HCT116 (cell line): ENCODE measurements around the gene KCND2. TPM values are rescaled to one million over a fixed set of nuclear protein-coding genes. Genes with fewer than 3 reads are reported as not detected.

Experiments
- ATAC-seq: fragments of 200-7000 bp; cut with Tn5 transposase; 2 replicates; pipeline ENCODE4 v1.9.1; 2020; ENCODE audit warnings: mild to moderate bottlenecking, moderate library complexity
- BruUV-seq: library from RNA; stranded (reverse); fragments of 400-500 nt; replicated peaks from 2 replicates; lab custom pipeline; 2021; lab: Mats Ljungman, UMichigan
- CTCF ChIA-PET: fragments of 300-600 bp; sonication (Branson Sonifier 250); formaldehyde crosslinking; loops from one replicate; lab custom pipeline; 2021; ENCODE audit warnings: antibody characterized with exemption; lab: Charles Lee
- POLR2A ChIA-PET: fragments of 300-600, 350-600 bp; sonication (Branson Sonifier 250); formaldehyde crosslinking; loops from one replicate; lab custom pipeline; 2021; ENCODE audit warnings: antibody characterized with exemption; lab: Charles Lee
- RAD21 ChIA-PET, 2 experiments: fragments of 300-600 bp; sonication (Branson Sonifier 250); formaldehyde crosslinking; loops; one replicate each; lab custom pipeline; 2023; ENCODE audit warnings: low total read pairs in 2 of 2; ENCODE audit not compliant: uncharacterized antibody in 2 of 2, unreplicated experiment in 2 of 2, low non-redundant PET in 1 of 2; lab: Charles Lee
- DNase-seq: peaks from one replicate; pipeline ENCODE4 v3.0.0-alpha.2; 2010; ENCODE audit warnings: low read depth, low spot score
- H2AFZ ChIP-seq: fragments of 200-600 bp; shearing (Covaris generic), sonication (generic); 2 replicates; pipeline ENCODE4 v1.6.1; 2017; ENCODE audit warnings: low read depth, mixed run types, mixed read lengths, antibody characterized with exemption, low read length; ENCODE audit not compliant: poor library complexity, severe bottlenecking
- H3K27ac ChIP-seq: 2 replicates; pipeline ENCODE4 v1.5.1; 2012; ENCODE audit warnings: low read depth, low read length
- H3K27me3 ChIP-seq: fragments of 200-600 bp; sonication (generic); 2 replicates; pipeline ENCODE4 v1.6.1; 2016; ENCODE audit warnings: mixed run types, low read length, mixed read lengths; ENCODE audit not compliant: insufficient read depth
- H3K36me3 ChIP-seq, 2 experiments: fragments of 200-500 bp in 1 of 2; fragments of 200-600 bp in 1 of 2; sonication (Bioruptor generic) in 1 of 2; sonication (generic) in 1 of 2; 2 replicates each; pipeline versions ENCODE4 v1.5.1 to v1.6.1; 2014 to 2016; ENCODE audit warnings: low read length in 2 of 2, inconsistent platforms in 1 of 2, mixed read lengths in 1 of 2, mixed run types in 1 of 2; ENCODE audit not compliant: insufficient read depth in 2 of 2, control insufficient read depth in 1 of 2
- H3K4me1 ChIP-seq, 2 experiments: fragments of 200-600 bp in 1 of 2; sonication (generic) in 1 of 2; 2 replicates each; pipeline versions ENCODE4 v1.5.1 to v1.6.1; 2012 to 2017; ENCODE audit warnings: low read length in 2 of 2, inconsistent platforms in 1 of 2, mild to moderate bottlenecking in 1 of 2, mixed read lengths in 1 of 2, mixed run types in 1 of 2, moderate library complexity in 1 of 2; ENCODE audit not compliant: insufficient read depth in 2 of 2, control insufficient read depth in 1 of 2
- H3K4me2 ChIP-seq: fragments of 200-600 bp; sonication (generic); 2 replicates; pipeline ENCODE4 v1.6.1; 2017; ENCODE audit warnings: mixed run types, low read length, mixed read lengths
- H3K4me3 ChIP-seq, 2 experiments: fragments of 200-600 bp in 1 of 2; sonication (generic) in 1 of 2; replicated peaks in 1 of 2; 2 replicates each; pipeline ENCODE4 v1.5.1; 2011 to 2016; ENCODE audit warnings: low read length in 2 of 2, control low read depth in 1 of 2, low read depth in 1 of 2, mild to moderate bottlenecking in 1 of 2, mixed read lengths in 1 of 2, mixed run types in 1 of 2
- H3K79me2 ChIP-seq: fragments of 200-600 bp; sonication (generic); 2 replicates; pipeline ENCODE4 v1.6.1; 2017; ENCODE audit warnings: mild to moderate bottlenecking, mixed run types, low read length, moderate library complexity, mixed read lengths; ENCODE audit not compliant: insufficient read depth
- H3K9ac ChIP-seq: fragments of 200-600 bp; sonication (generic); 2 replicates; pipeline ENCODE4 v1.6.1; 2016; ENCODE audit warnings: low read length, mixed read lengths
- H3K9me2 ChIP-seq: fragments of 200-600 bp; sonication (generic), shearing (Covaris generic); 2 replicates; pipeline ENCODE4 v1.6.1; 2017; ENCODE audit warnings: mixed run types, mild to moderate bottlenecking, moderate library complexity; ENCODE audit not compliant: insufficient read depth
- H3K9me3 ChIP-seq, 2 experiments: fragments of 200-500 bp in 1 of 2; fragments of 200-600 bp in 1 of 2; sonication (Bioruptor generic) in 1 of 2; sonication (generic) in 1 of 2; 2 replicates each; pipeline ENCODE4 v1.6.1; 2014 to 2017; ENCODE audit warnings: low read length in 2 of 2, mixed read lengths in 2 of 2, inconsistent platforms in 1 of 2, low read depth in 1 of 2, mild to moderate bottlenecking in 1 of 2, mixed run types in 1 of 2, moderate library complexity in 1 of 2; ENCODE audit not compliant: control insufficient read depth in 1 of 2, insufficient read depth in 1 of 2
- H4K20me1 ChIP-seq: fragments of 200-600 bp; sonication (generic), shearing (Covaris generic); 2 replicates; pipeline ENCODE4 v1.6.1; 2017; ENCODE audit warnings: mixed run types, mild to moderate bottlenecking, moderate library complexity; ENCODE audit not compliant: insufficient read depth
- ATF3 ChIP-seq: IDR thresholded peaks from 2 replicates; pipeline ENCODE4 v1.6.1; 2012
- CBX3 ChIP-seq: IDR thresholded peaks from 2 replicates; pipeline ENCODE4 v1.6.1; 2012; ENCODE audit warnings: low read depth
- CTCF ChIP-seq, 3 experiments: fragments of 200-600 bp in 1 of 3; sonication (generic) in 1 of 3; IDR thresholded peaks in 2 of 3; conservative IDR thresholded peaks in 1 of 3; 2 replicates each; pipeline ENCODE4 v1.5.1; 2012 to 2017; ENCODE audit warnings: low read depth in 2 of 3, low read length in 2 of 3, antibody characterized with exemption in 1 of 3, borderline replicate concordance in 1 of 3, control low read depth in 1 of 3, mild to moderate bottlenecking in 1 of 3, mixed read lengths in 1 of 3, mixed run types in 1 of 3, moderate library complexity in 1 of 3; ENCODE audit not compliant: insufficient read depth in 1 of 3
- EGR1 ChIP-seq: IDR thresholded peaks from 2 replicates; pipeline ENCODE4 v1.6.1; 2012; ENCODE audit warnings: low read depth
- ELF1 ChIP-seq: IDR thresholded peaks from 2 replicates; pipeline ENCODE4 v1.6.1; 2012; ENCODE audit warnings: low read depth, borderline replicate concordance
- EZH2 ChIP-seq: fragments of 200-600 bp; sonication (generic); IDR thresholded peaks from 2 replicates; pipeline ENCODE4 v1.6.1; 2017; ENCODE audit warnings: antibody characterized with exemption, mixed run types
- FOSL1 ChIP-seq: IDR thresholded peaks from 2 replicates; pipeline ENCODE4 v1.6.1; 2012; ENCODE audit warnings: low read depth
- JUND ChIP-seq: IDR thresholded peaks from 2 replicates; pipeline ENCODE4 v1.6.1; 2012
- MAX ChIP-seq: IDR thresholded peaks from 2 replicates; pipeline ENCODE4 v1.6.1; 2012
- POLR2AphosphoS5 ChIP-seq: IDR thresholded peaks from 2 replicates; pipeline ENCODE4 v1.6.1; 2011; ENCODE audit warnings: mild to moderate bottlenecking, low read depth, low read length, moderate library complexity
- RAD21 ChIP-seq: IDR thresholded peaks from 2 replicates; pipeline ENCODE4 v1.6.1; 2012; ENCODE audit warnings: low read depth, mild to moderate bottlenecking
- SIN3A ChIP-seq: IDR thresholded peaks from 2 replicates; pipeline ENCODE4 v1.6.1; 2012; ENCODE audit warnings: low read depth
- SRF ChIP-seq: IDR thresholded peaks from 2 replicates; pipeline ENCODE4 v1.6.1; 2012; ENCODE audit warnings: low read depth
- YY1 ChIP-seq: IDR thresholded peaks from 2 replicates; pipeline ENCODE4 v1.6.1; 2011; ENCODE audit warnings: low read length, low read depth, moderate library complexity, mild to moderate bottlenecking; ENCODE audit not compliant: insufficient replicate concordance; ENCODE audit errors: extremely low read depth
- ZBTB33 ChIP-seq: IDR thresholded peaks from 2 replicates; pipeline ENCODE4 v1.6.1; 2011; ENCODE audit warnings: mild to moderate bottlenecking, low read length, moderate library complexity; ENCODE audit not compliant: insufficient replicate concordance; ENCODE audit errors: extremely low read depth
- ZFX ChIP-seq: fragments of 450-650 bp; IDR thresholded peaks from 2 replicates; pipeline ENCODE4 v1.6.1; 2017
- ZNF274 ChIP-seq: fragments of 200-500 bp; sonication (Bioruptor generic); IDR thresholded peaks from 2 replicates; pipeline ENCODE4 v1.6.1; 2014; ENCODE audit warnings: mild to moderate bottlenecking, low read depth, low read length, inconsistent platforms
- intact Hi-C: fragments of 100-400 bp; cut with micrococcal nuclease; formaldehyde crosslinking; loops from 2 replicates; pipeline ENCODE4 v1.10.0; 2022
- total RNA-seq: library from RNA; stranded (reverse); gene quantifications from one replicate; pipeline ENCODE4 v1.2.1, GENCODE V29; 2021; ENCODE audit not compliant: unreplicated experiment
- TF ChIP-seq, protein P1 (sequence below): IDR thresholded peaks from 2 replicates; pipeline ENCODE4 v1.6.1; 2012; ENCODE audit warnings: low read depth

The KCND2 gene
- total RNA-seq, 1 experiment from 2014 or later, result 0.05 TPM

- Histone ChIP-seq H3K9me3 (no peaks in the 10 kb centered on the region), H3K79me2 (no peaks in the 10 kb centered on the region), H3K36me3 (no peaks in the 10 kb centered on the region), H3K9ac (no peak overlapping the region), H3K9me2 (no peaks in the 10 kb centered on the region), H3K4me1 (no peaks in the 10 kb centered on the region), H3K4me2 (no peak overlapping the region), H3K27me3 (no peaks in the 10 kb centered on the region), H3K4me3 (no peak overlapping the region), H4K20me1 (no peaks in the 10 kb centered on the region), H2AFZ (no peak overlapping the region), H3K27ac (no peak overlapping the region)
- ChIA-PET RAD21 (no interaction called here), CTCF (no interaction called here), POLR2A (no interaction called here)
- BruUV-seq, result no TSS peak
- DNase-seq (no peak), ATAC-seq (no peak)
- intact Hi-C loops, result no loop called here
- no peak for TF ChIP-seq MAX
- TF ChIP-seq SRF, result no peak
- no peak for TF ChIP-seq YY1
- no peak for TF ChIP-seq ZNF274
- TF ChIP-seq CTCF (IDR thresholded peaks at IDR 0.05 in 2 of 3, conservative IDR thresholded peaks at IDR 0.05 in 1 of 3; ENCODE audit: borderline replicate concordance in 1 of 3, insufficient read depth in 1 of 3, low read depth in 2 of 3, low read length in 2 of 3), result no peak
- TF ChIP-seq FOSL1, result no peak
- TF ChIP-seq EZH2, result no peak
- no peak for TF ChIP-seq EGR1
- no peak for TF ChIP-seq CBX3
- no peak for TF ChIP-seq ATF3
- no peak for TF ChIP-seq JUND
- no peak for TF ChIP-seq RAD21
- TF ChIP-seq, protein P1, sequence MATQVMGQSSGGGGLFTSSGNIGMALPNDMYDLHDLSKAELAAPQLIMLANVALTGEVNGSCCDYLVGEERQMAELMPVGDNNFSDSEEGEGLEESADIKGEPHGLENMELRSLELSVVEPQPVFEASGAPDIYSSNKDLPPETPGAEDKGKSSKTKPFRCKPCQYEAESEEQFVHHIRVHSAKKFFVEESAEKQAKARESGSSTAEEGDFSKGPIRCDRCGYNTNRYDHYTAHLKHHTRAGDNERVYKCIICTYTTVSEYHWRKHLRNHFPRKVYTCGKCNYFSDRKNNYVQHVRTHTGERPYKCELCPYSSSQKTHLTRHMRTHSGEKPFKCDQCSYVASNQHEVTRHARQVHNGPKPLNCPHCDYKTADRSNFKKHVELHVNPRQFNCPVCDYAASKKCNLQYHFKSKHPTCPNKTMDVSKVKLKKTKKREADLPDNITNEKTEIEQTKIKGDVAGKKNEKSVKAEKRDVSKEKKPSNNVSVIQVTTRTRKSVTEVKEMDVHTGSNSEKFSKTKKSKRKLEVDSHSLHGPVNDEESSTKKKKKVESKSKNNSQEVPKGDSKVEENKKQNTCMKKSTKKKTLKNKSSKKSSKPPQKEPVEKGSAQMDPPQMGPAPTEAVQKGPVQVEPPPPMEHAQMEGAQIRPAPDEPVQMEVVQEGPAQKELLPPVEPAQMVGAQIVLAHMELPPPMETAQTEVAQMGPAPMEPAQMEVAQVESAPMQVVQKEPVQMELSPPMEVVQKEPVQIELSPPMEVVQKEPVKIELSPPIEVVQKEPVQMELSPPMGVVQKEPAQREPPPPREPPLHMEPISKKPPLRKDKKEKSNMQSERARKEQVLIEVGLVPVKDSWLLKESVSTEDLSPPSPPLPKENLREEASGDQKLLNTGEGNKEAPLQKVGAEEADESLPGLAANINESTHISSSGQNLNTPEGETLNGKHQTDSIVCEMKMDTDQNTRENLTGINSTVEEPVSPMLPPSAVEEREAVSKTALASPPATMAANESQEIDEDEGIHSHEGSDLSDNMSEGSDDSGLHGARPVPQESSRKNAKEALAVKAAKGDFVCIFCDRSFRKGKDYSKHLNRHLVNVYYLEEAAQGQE, result no peak
- no peak for TF ChIP-seq ZBTB33
- no peak for TF ChIP-seq SIN3A
- no peak for TF ChIP-seq ZFX
- TF ChIP-seq POLR2AphosphoS5, result no peak
- no peak for TF ChIP-seq ELF1
Measured at GRCh38 chr7:120521761-120522737, 249.1 kb downstream of the KCND2 start.
